Neural crest cell (in vitro differentiated cells): ENCODE results near the gene TRIO. TPM values are rescaled to one million over a fixed set of nuclear protein-coding genes. Genes with fewer than 3 reads are reported as not detected.
A peak's percentile ranks its signal among the peaks of the same experiment; 100 is the strongest.

ENCODE experiments used
- DNase-seq: peaks from one replicate; pipeline ENCODE4 v3.0.0; 2021; ENCODE audit warnings: low read depth, mixed read lengths, low spot score
- H3K27ac Mint-ChIP-seq: one replicate; pipeline ENCODE4 v1.8.0; 2021; ENCODE audit warnings: mild to moderate bottlenecking, mixed read lengths; ENCODE audit not compliant: unreplicated experiment
- H3K27me3 Mint-ChIP-seq: 2 replicates; pipeline ENCODE4 v1.8.0; 2021; ENCODE audit warnings: low read depth, mild to moderate bottlenecking, mixed read lengths
- H3K36me3 Mint-ChIP-seq: 2 replicates; pipeline ENCODE4 v1.8.0; 2021; ENCODE audit warnings: low read depth, mild to moderate bottlenecking, mixed read lengths
- H3K4me1 Mint-ChIP-seq: 2 replicates; pipeline ENCODE4 v1.8.0; 2021; ENCODE audit warnings: mixed read lengths
- H3K4me3 Mint-ChIP-seq: one replicate; pipeline ENCODE4 v1.8.0; 2021; ENCODE audit warnings: mild to moderate bottlenecking, mixed read lengths
- H3K9me3 Mint-ChIP-seq: 2 replicates; pipeline ENCODE4 v1.8.0; 2021; ENCODE audit warnings: mixed read lengths
- total RNA-seq: library from RNA; stranded (reverse); gene quantifications from 2 replicates; pipeline ENCODE4 v1.2.1, GENCODE V29; 2021
- TF ChIP-seq, protein P1 (sequence below): fragments of 200-600 bp; sonication (generic); conservative IDR thresholded peaks from 2 replicates; pipeline ENCODE4 v1.5.0; 2021; ENCODE audit warnings: antibody characterized with exemption, mild to moderate bottlenecking

Gene TRIO
- total RNA-seq, 1 donor from 2014 or later: 134 TPM

DNA sequence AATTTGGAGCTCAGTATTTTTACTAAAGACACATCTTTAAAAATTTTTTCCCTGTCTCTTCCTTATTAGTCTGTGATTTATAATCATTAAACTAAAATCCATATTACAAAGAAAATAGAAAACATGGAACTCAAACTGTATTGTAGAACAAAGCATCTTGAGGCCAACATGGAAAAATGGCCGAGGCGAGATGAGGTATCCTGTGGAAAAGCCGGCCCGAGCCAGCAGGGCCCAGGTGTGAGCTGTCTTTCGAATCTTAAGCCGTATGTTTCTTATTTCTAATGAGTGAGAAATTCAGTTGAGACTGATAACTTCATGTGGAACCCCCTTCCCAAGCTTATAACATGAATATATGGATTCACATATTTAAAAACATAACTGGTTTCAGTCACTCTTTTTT is 268.1 kb downstream of the TRIO start:
- Mint-ChIP-seq H3K27me3 (no peaks in the 10 kb centered on the region), H3K4me3 (no peak overlapping the region), H3K36me3 (peaks cover 24% of the 10 kb centered on the region), H3K4me1 (peaks cover 17% of the 10 kb centered on the region), H3K9me3 (no peaks in the 10 kb centered on the region), H3K27ac (no peak overlapping the region)
- no peak for DNase-seq
- TF ChIP-seq, protein P1, sequence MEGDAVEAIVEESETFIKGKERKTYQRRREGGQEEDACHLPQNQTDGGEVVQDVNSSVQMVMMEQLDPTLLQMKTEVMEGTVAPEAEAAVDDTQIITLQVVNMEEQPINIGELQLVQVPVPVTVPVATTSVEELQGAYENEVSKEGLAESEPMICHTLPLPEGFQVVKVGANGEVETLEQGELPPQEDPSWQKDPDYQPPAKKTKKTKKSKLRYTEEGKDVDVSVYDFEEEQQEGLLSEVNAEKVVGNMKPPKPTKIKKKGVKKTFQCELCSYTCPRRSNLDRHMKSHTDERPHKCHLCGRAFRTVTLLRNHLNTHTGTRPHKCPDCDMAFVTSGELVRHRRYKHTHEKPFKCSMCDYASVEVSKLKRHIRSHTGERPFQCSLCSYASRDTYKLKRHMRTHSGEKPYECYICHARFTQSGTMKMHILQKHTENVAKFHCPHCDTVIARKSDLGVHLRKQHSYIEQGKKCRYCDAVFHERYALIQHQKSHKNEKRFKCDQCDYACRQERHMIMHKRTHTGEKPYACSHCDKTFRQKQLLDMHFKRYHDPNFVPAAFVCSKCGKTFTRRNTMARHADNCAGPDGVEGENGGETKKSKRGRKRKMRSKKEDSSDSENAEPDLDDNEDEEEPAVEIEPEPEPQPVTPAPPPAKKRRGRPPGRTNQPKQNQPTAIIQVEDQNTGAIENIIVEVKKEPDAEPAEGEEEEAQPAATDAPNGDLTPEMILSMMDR: no peak

DNA sequence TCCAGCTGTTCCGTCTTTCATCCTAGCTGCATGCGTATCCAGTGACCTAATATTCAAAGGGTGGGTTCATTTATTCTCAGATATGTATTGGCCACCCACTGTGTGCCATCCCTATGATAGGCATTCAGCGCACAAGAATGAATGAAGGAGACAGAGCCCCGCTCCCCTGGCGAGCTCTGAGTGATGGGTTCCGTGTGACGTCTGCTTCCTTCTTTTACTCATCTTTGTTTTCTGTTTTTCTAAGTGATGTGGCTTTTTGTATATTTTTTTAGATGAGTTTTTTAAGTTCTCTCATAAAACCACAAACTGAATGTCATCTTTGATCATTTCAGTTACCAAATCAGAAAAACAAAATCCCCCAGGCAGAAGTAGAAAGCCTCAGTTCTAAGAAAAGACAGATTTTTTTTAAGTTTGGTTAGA is 270.2 kb downstream of the TRIO start:
- Mint-ChIP-seq H3K36me3 (peaks cover 22% of the 10 kb centered on the region), H3K4me1 (peaks cover 29% of the 10 kb centered on the region), H3K9me3 (no peaks in the 10 kb centered on the region), H3K27ac (peak overlapping the region; percentile 53), H3K27me3 (no peaks in the 10 kb centered on the region), H3K4me3 (no peak overlapping the region)
- TF ChIP-seq, protein P1: no peak
- DNase-seq: no peak

DNA sequence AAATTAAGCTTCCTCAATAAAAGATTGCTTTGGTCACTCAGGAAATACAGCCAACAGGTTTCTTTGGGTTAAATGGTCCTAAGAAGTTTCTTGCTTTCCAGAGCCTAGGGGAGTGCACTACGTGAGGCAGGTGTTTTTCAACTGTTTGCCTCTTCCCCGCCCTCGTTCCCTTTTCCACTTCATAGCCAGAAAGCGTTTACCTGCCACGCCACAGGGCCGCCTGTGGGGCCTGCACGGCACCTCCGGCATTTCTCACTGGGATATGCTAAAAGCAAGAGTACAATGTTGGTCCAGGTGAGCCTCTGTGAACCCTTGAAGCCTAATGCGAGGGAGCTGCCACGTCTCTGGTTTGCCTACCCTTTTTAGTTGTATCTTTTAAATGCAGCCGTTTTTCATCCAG is 270.9 kb downstream of the TRIO start:
- no peak overlapping the region for H3K27ac Mint-ChIP-seq
- TF ChIP-seq, protein P1: no peak
- no peak for DNase-seq
- no peak overlapping the region for H3K4me3 Mint-ChIP-seq
- H3K36me3 Mint-ChIP-seq: peaks cover 25% of the 10 kb centered on the region
- H3K4me1 Mint-ChIP-seq: peaks cover 34% of the 10 kb centered on the region
- H3K9me3 Mint-ChIP-seq: no peaks in the 10 kb centered on the region
- H3K27me3 Mint-ChIP-seq: no peaks in the 10 kb centered on the region

DNA sequence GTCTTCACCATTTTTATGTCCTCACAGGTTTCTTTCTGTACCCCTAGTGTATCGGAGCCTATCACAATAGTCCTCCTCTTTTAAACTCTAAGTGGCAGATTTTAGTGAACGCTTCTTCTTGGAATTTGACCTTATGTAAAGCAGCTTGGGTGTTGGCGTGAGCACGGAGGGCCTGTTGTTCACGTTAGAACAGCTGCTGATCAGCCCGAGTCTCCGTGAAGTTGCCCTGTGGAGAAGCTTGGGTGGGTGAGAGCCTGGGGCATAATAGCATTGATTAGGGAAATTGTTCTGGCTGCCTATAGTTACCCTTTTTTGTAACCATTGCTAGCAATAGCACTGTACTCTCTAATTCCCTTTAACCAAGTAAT is 271.5 kb downstream of the TRIO start:
- H3K27ac Mint-ChIP-seq: peak overlapping the region; percentile 14

DNA sequence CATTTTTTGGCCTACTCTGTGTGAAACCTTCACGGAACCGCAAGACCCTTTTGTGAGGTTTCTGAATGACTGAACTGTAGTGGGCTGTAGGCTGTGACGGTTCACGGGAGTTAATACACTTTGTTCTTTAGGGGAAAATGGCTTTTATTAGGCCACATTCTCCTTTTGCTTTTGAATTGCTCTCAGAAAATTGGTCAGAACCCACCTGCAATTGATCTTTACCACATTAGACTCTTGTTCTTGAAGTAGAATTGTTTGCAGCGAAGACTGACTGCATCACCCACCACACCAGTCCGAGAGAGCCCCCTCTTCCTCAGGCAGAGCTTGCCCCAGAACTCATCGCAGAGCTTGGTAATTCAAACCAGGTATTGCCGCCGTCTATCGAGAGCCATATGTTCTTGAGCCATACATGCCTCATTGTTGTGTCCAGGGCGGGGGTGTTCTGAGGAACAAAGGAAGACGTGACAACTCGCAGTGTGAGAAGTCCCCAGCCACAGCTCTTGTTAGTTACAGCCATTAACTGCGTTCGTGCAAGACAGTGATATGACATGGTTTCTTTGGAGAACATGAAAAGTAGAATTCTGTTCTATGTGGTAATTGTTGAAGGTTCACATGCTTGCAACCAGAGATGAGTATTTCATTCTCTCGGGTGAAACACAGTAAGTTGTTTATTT is 272.0 kb downstream of the TRIO start:
- Mint-ChIP-seq H3K36me3 (peaks cover 25% of the 10 kb centered on the region), H3K4me1 (peaks cover 34% of the 10 kb centered on the region)

More for the DNA sequence above, 271.5 kb downstream of the TRIO start:
- peaks cover 25% of the 10 kb centered on the region for H3K36me3 Mint-ChIP-seq
- DNase-seq: no peak
- TF ChIP-seq, protein P1: no peak
- H3K27me3 Mint-ChIP-seq: no peaks in the 10 kb centered on the region
- H3K9me3 Mint-ChIP-seq: no peaks in the 10 kb centered on the region
- peaks cover 34% of the 10 kb centered on the region for H3K4me1 Mint-ChIP-seq
- no peak overlapping the region for H3K4me3 Mint-ChIP-seq

More for the DNA sequence above, 272.0 kb downstream of the TRIO start:
- Mint-ChIP-seq H3K4me3 (no peak overlapping the region), H3K9me3 (no peaks in the 10 kb centered on the region), H3K27me3 (no peaks in the 10 kb centered on the region), H3K27ac (peak overlapping the region; percentile 39)
- TF ChIP-seq, protein P1: no peak
- no peak for DNase-seq
